ENCODE data around the gene PPP1R9A.

PPP1R9A gene

GRCh38 chr7:95045236-95045923 lies 138.0 kb downstream of the PPP1R9A start:
- DNase-seq, result peak; percentile 25

- DNase-seq, result no peak
These were observed 139.3 kb downstream of the PPP1R9A start for GRCh38 chr7:95046494-95047240.

GRCh38 chr7:95047291-95047690 lies 139.9 kb downstream of the PPP1R9A start:
- no peak for DNase-seq

GRCh38 chr7:95052566-95053094 lies 145.2 kb downstream of the PPP1R9A start:
- DNase-seq, result no peak

GRCh38 chr7:95054386-95054785 lies 147.0 kb downstream of the PPP1R9A start:
- no peak for DNase-seq

GRCh38 chr7:95055295-95055694 lies 147.9 kb downstream of the PPP1R9A start:
- no peak for DNase-seq

- DNase-seq, result no peak
These were observed 148.8 kb downstream of the PPP1R9A start for GRCh38 chr7:95056107-95056739.

GRCh38 chr7:95056901-95057300 lies 149.5 kb downstream of the PPP1R9A start:
- DNase-seq, result no peak

GRCh38 chr7:95059842-95060313 lies 152.5 kb downstream of the PPP1R9A start:
- DNase-seq, result no peak

GRCh38 chr7:95062901-95063300 lies 155.5 kb downstream of the PPP1R9A start:
- DNase-seq, result no peak

GRCh38 chr7:95066737-95067530 lies 159.5 kb downstream of the PPP1R9A start:
- DNase-seq, result no peak

- no peak for DNase-seq
These were observed 181.3 kb downstream of the PPP1R9A start for GRCh38 chr7:95088536-95089215.

GRCh38 chr7:95089414-95090315 lies 182.3 kb downstream of the PPP1R9A start:
- DNase-seq, result no peak

GRCh38 chr7:95092324-95092723 lies 184.9 kb downstream of the PPP1R9A start:
- DNase-seq, result no peak

- DNase-seq, result no peak
These were observed 188.0 kb downstream of the PPP1R9A start for GRCh38 chr7:95095259-95095965.

- DNase-seq, result no peak
These were observed 188.7 kb downstream of the PPP1R9A start for GRCh38 chr7:95095966-95096540.

- no peak for DNase-seq
These were observed 189.9 kb downstream of the PPP1R9A start for GRCh38 chr7:95097291-95097690.

- DNase-seq, result no peak
These were observed 190.5 kb downstream of the PPP1R9A start for GRCh38 chr7:95097851-95098250.

GRCh38 chr7:95099106-95099505 lies 191.7 kb downstream of the PPP1R9A start:
- DNase-seq, result no peak

GRCh38 chr7:95101422-95101821 lies 194.0 kb downstream of the PPP1R9A start:
- no peak for DNase-seq

Data from NCI-H1105 treated with DMSO at 0.1 percent for 48 hours (cell line).